CD8-positive, alpha-beta memory T cell (primary cell): Measurements from ENCODE around the gene LAMB1. TPM values are rescaled to one million over a fixed set of nuclear protein-coding genes. Genes with fewer than 3 reads are reported as not detected.

ENCODE experiments used
- CTCF ChIA-PET: fragments of 350-600 bp; sonication (Branson Sonifier 250); formaldehyde crosslinking; loops from one replicate; lab custom pipeline; 2021; ENCODE audit warnings: antibody characterized with exemption; lab: Charles Lee
- POLR2A ChIA-PET: fragments of 350-600 bp; sonication (Branson Sonifier 250); formaldehyde crosslinking; loops from one replicate; lab custom pipeline; 2021; ENCODE audit warnings: antibody characterized with exemption; lab: Charles Lee
- DNase-seq, 5 donors: peaks; one replicate each; pipeline versions ENCODE4 v3.0.0 to v3.0.0-alpha.2; 2020 to 2022; ENCODE audit warnings: mixed read lengths in 1 of 5
- H3K27ac ChIP-seq: one replicate; pipeline ENCODE4 v1.7.0; 2013; ENCODE audit warnings: low read depth, mild to moderate bottlenecking, low read length, moderate library complexity
- H3K27me3 ChIP-seq: 2 replicates; pipeline ENCODE4 v1.7.0; 2013; ENCODE audit warnings: low read length, mild to moderate bottlenecking; ENCODE audit not compliant: insufficient read depth, poor library complexity, severe bottlenecking
- H3K36me3 ChIP-seq: 2 replicates; pipeline ENCODE4 v1.7.0; 2013; ENCODE audit warnings: mild to moderate bottlenecking, low read length, moderate library complexity; ENCODE audit not compliant: insufficient read depth
- H3K4me1 ChIP-seq: 2 replicates; pipeline ENCODE4 v1.7.0; 2013; ENCODE audit warnings: mild to moderate bottlenecking, low read length, moderate library complexity; ENCODE audit not compliant: insufficient read depth
- H3K4me3 ChIP-seq: 2 replicates; pipeline ENCODE4 v1.7.0; 2013; ENCODE audit warnings: mild to moderate bottlenecking, low read length
- H3K9me3 ChIP-seq: 2 replicates; pipeline ENCODE4 v1.7.0; 2013; ENCODE audit warnings: mild to moderate bottlenecking, low read length
- H3K27ac Mint-ChIP-seq, 8 donors: one replicate each; pipeline ENCODE4 v1.8.0; 2020 to 2021; ENCODE audit warnings: mixed read lengths in 8 of 8, mild to moderate bottlenecking in 6 of 8, inconsistent platforms in 3 of 8, moderate library complexity in 3 of 8
- H3K27me3 Mint-ChIP-seq, 2 donors: one replicate each; pipeline ENCODE4 v1.8.0; 2020 to 2021; ENCODE audit warnings: mixed read lengths in 2 of 2, mild to moderate bottlenecking in 1 of 2, moderate library complexity in 1 of 2
- H3K36me3 Mint-ChIP-seq, 3 donors: one replicate each; pipeline ENCODE4 v1.8.0; 2020 to 2021; ENCODE audit warnings: mixed read lengths in 3 of 3, inconsistent platforms in 1 of 3, mild to moderate bottlenecking in 1 of 3
- H3K4me1 Mint-ChIP-seq, 3 donors: one replicate each; pipeline ENCODE4 v1.8.0; 2020 to 2021; ENCODE audit warnings: mixed read lengths in 3 of 3, inconsistent platforms in 1 of 3, mild to moderate bottlenecking in 1 of 3
- H3K4me3 Mint-ChIP-seq, 7 donors: one replicate each; pipeline ENCODE4 v1.8.0; 2020 to 2021; ENCODE audit warnings: mixed read lengths in 7 of 7, mild to moderate bottlenecking in 6 of 7, moderate library complexity in 4 of 7, inconsistent platforms in 2 of 7
- H3K9me3 Mint-ChIP-seq, 5 donors: one replicate each; pipeline ENCODE4 v1.8.0; 2020 to 2022; ENCODE audit warnings: mixed read lengths in 5 of 5, mild to moderate bottlenecking in 3 of 5, moderate library complexity in 2 of 5, inconsistent platforms in 1 of 5
- polyA plus RNA-seq: library from polyadenylated mRNA; unstranded; fragments of 300-500 nt; fragmentation: Illumina TruSeq; gene quantifications from one replicate; pipeline ENCODE4 v1.2.3, GENCODE V29; 2021
- total RNA-seq, 2 experiments: library from RNA; stranded (reverse); gene quantifications; one replicate each; pipeline ENCODE4 v1.2.3, GENCODE V29; 2021

The LAMB1 gene
- total and polyA plus RNA-seq, 3 experiments from 2014 or later, result 0.44 TPM; not detected in 2

GRCh38 chr7:107940951-107941350 is 62.0 kb downstream of the LAMB1 start:
- ChIA-PET CTCF (interaction anchor here (0.7 kb wide), 1 partner anchor 169 kb away, joined by 3 read pairs; no protein-coding TSS in a partner anchor), POLR2A (no interaction called here)
- Histone ChIP-seq H3K9me3 (no peaks in the 10 kb centered on the region), H3K27ac (no peak overlapping the region), H3K36me3 (no peaks in the 10 kb centered on the region), H3K27me3 (no peaks in the 10 kb centered on the region), H3K4me1 (no peaks in the 10 kb centered on the region), H3K4me3 (no peak overlapping the region)
- Mint-ChIP-seq H3K4me1 (no peaks in the 10 kb centered on the region), H3K9me3 (no peaks in the 10 kb centered on the region), H3K27ac (no peak overlapping the region), H3K27me3 (no peaks in the 10 kb centered on the region), H3K36me3 (peaks cover 4 to 14% (median 8%) of the 10 kb centered on the region in 3 donors), H3K4me3 (no peak overlapping the region)
- no peak for DNase-seq

- Mint-ChIP-seq H3K36me3 (peaks cover 4 to 14% (median 8%) of the 10 kb centered on the region in 3 donors), H3K4me3 (no peak overlapping the region), H3K27ac (peak overlapping the region in 2 of 8 donors; percentile 1 to 21)
Observed at GRCh38 chr7:107939573-107940489, 63.1 kb downstream of the LAMB1 start.

GRCh38 chr7:107938456-107939250 is 64.3 kb downstream of the LAMB1 start:
- no peaks in the 10 kb centered on the region for H3K9me3 Mint-ChIP-seq
- DNase-seq, result no peak
- ChIA-PET POLR2A (no interaction called here), CTCF (no interaction called here)
- no peaks in the 10 kb centered on the region for H3K36me3 ChIP-seq
- H3K4me1 ChIP-seq, result no peaks in the 10 kb centered on the region
- no peaks in the 10 kb centered on the region for H3K27me3 ChIP-seq
- no peak overlapping the region for H3K27ac ChIP-seq
- H3K4me3 ChIP-seq, result no peak overlapping the region
- H3K27me3 Mint-ChIP-seq, result no peaks in the 10 kb centered on the region
- no peaks in the 10 kb centered on the region for H3K4me1 Mint-ChIP-seq
- H3K4me3 Mint-ChIP-seq, result no peak overlapping the region
- peaks cover 4 to 14% (median 8%) of the 10 kb centered on the region in 3 donors for H3K36me3 Mint-ChIP-seq
- peak overlapping the region in 3 of 8 donors; percentile 2 to 61 (median 43) for H3K27ac Mint-ChIP-seq
- H3K9me3 ChIP-seq, result no peaks in the 10 kb centered on the region

More at GRCh38 chr7:107939573-107940489, 63.1 kb downstream of the LAMB1 start:
- CTCF ChIA-PET, result no interaction called here
- no peak for DNase-seq
- H3K27ac ChIP-seq, result no peak overlapping the region
- Mint-ChIP-seq H3K9me3 (no peaks in the 10 kb centered on the region), H3K27me3 (no peaks in the 10 kb centered on the region), H3K4me1 (no peaks in the 10 kb centered on the region)
- POLR2A ChIA-PET, result no interaction called here
- no peaks in the 10 kb centered on the region for H3K9me3 ChIP-seq
- no peaks in the 10 kb centered on the region for H3K36me3 ChIP-seq
- H3K27me3 ChIP-seq, result no peaks in the 10 kb centered on the region
- no peaks in the 10 kb centered on the region for H3K4me1 ChIP-seq
- H3K4me3 ChIP-seq, result no peak overlapping the region

GRCh38 chr7:107937531-107937930 is 65.4 kb downstream of the LAMB1 start:
- H3K4me3 ChIP-seq, result no peak overlapping the region
- H3K9me3 ChIP-seq, result no peaks in the 10 kb centered on the region
- Mint-ChIP-seq H3K27ac (no peak overlapping the region), H3K4me1 (no peaks in the 10 kb centered on the region), H3K36me3 (peaks cover 4 to 15% (median 7%) of the 10 kb centered on the region in 3 donors), H3K27me3 (no peaks in the 10 kb centered on the region), H3K4me3 (no peak overlapping the region), H3K9me3 (no peaks in the 10 kb centered on the region)
- DNase-seq, result no peak
- ChIA-PET CTCF (no interaction called here), POLR2A (no interaction called here)
- no peaks in the 10 kb centered on the region for H3K27me3 ChIP-seq
- no peaks in the 10 kb centered on the region for H3K36me3 ChIP-seq
- H3K4me1 ChIP-seq, result no peaks in the 10 kb centered on the region
- no peak overlapping the region for H3K27ac ChIP-seq

GRCh38 chr7:107936312-107936711 is 66.6 kb downstream of the LAMB1 start:
- Histone ChIP-seq H3K4me1 (no peaks in the 10 kb centered on the region), H3K9me3 (no peaks in the 10 kb centered on the region), H3K36me3 (no peaks in the 10 kb centered on the region), H3K27me3 (no peaks in the 10 kb centered on the region), H3K27ac (no peak overlapping the region), H3K4me3 (no peak overlapping the region)
- ChIA-PET POLR2A (no interaction called here), CTCF (no interaction called here)
- no peaks in the 10 kb centered on the region for H3K4me1 Mint-ChIP-seq
- DNase-seq, result no peak
- no peaks in the 10 kb centered on the region for H3K9me3 Mint-ChIP-seq
- no peak overlapping the region for H3K27ac Mint-ChIP-seq
- no peaks in the 10 kb centered on the region for H3K27me3 Mint-ChIP-seq
- H3K36me3 Mint-ChIP-seq, result peaks cover 0 to 24% (median 6%) of the 10 kb centered on the region in 3 donors
- no peak overlapping the region for H3K4me3 Mint-ChIP-seq

GRCh38 chr7:107934991-107935770 is 67.8 kb downstream of the LAMB1 start:
- H3K36me3 ChIP-seq, result no peaks in the 10 kb centered on the region
- Mint-ChIP-seq H3K4me3 (no peak overlapping the region), H3K36me3 (peaks cover 0 to 21% (median 4%) of the 10 kb centered on the region in 3 donors), H3K27ac (peak overlapping the region in 1 of 8 donors; percentile 80), H3K4me1 (no peaks in the 10 kb centered on the region), H3K9me3 (no peaks in the 10 kb centered on the region), H3K27me3 (no peaks in the 10 kb centered on the region)
- no peak overlapping the region for H3K27ac ChIP-seq
- no peaks in the 10 kb centered on the region for H3K9me3 ChIP-seq
- ChIA-PET CTCF (no interaction called here), POLR2A (no interaction called here)
- H3K4me3 ChIP-seq, result no peak overlapping the region
- no peak for DNase-seq
- no peaks in the 10 kb centered on the region for H3K27me3 ChIP-seq
- H3K4me1 ChIP-seq, result no peaks in the 10 kb centered on the region

GRCh38 chr7:107933386-107934013 is 69.5 kb downstream of the LAMB1 start:
- H3K4me1 ChIP-seq, result no peaks in the 10 kb centered on the region
- no peak overlapping the region for H3K27ac ChIP-seq
- DNase-seq, result no peak
- no peaks in the 10 kb centered on the region for H3K9me3 ChIP-seq
- POLR2A ChIA-PET, result no interaction called here
- Mint-ChIP-seq H3K27ac (peak overlapping the region in 5 of 8 donors; percentile 3 to 47 (median 31)), H3K36me3 (peaks cover 0 to 21% (median 9%) of the 10 kb centered on the region in 3 donors), H3K4me1 (no peaks in the 10 kb centered on the region), H3K9me3 (no peaks in the 10 kb centered on the region), H3K4me3 (no peak overlapping the region), H3K27me3 (no peaks in the 10 kb centered on the region)
- H3K27me3 ChIP-seq, result no peaks in the 10 kb centered on the region
- no peaks in the 10 kb centered on the region for H3K36me3 ChIP-seq
- CTCF ChIA-PET, result interaction anchor here (1.1 kb wide), 1 partner anchor 8 kb away, joined by 3 read pairs; no protein-coding TSS in a partner anchor
- H3K4me3 ChIP-seq, result no peak overlapping the region
